Activated T-cell treated with anti-CD3 and anti-CD28 coated beads for 1 hour (primary cell): ENCODE measurements around the gene HLA-DPB1.
"Not testable (repeated sequence)": the region's sequence is repeated elsewhere in the genome, so short reads cannot be mapped to it uniquely, and the experiment has no call there.

ENCODE experiments used
- DNase-seq: peaks from one replicate; pipeline ENCODE4 v3.0.0-alpha.2; 2020; ENCODE audit warnings: low read depth

The HLA-DPB1 gene

GRCh38 chr6:33075568-33076405 lies at the start of gene HLA-DPB1:
HLA-DPB1 (plus strand) TSS chr6:33075990; CDS start chr6:33076042, 52 bp downstream.
- no peak for DNase-seq

GRCh38 chr6:33028220-33028849 lies 47.5 kb upstream of the HLA-DPB1 start:
- DNase-seq, result no peak

- no peak for DNase-seq
Observed at GRCh38 chr6:33029328-33030184, 46.2 kb upstream of the HLA-DPB1 start.

- no peak for DNase-seq
Observed at GRCh38 chr6:33030245-33030644, 45.5 kb upstream of the HLA-DPB1 start.

GRCh38 chr6:33034554-33034953 lies 41.2 kb upstream of the HLA-DPB1 start:
- DNase-seq, result no peak

- DNase-seq, result no peak
Observed at GRCh38 chr6:33036535-33036934, 39.3 kb upstream of the HLA-DPB1 start.

- DNase-seq, result no peak
Observed at GRCh38 chr6:33040157-33040556, 35.6 kb upstream of the HLA-DPB1 start.

- DNase-seq, result no peak
Observed at GRCh38 chr6:33049323-33050013, 26.3 kb upstream of the HLA-DPB1 start.

- DNase-seq, result no peak
Observed at GRCh38 chr6:33050014-33050810, 25.6 kb upstream of the HLA-DPB1 start.

GRCh38 chr6:33052627-33053026 lies 23.2 kb upstream of the HLA-DPB1 start:
- no peak for DNase-seq

- no peak for DNase-seq
Observed at GRCh38 chr6:33053230-33053629, 22.6 kb upstream of the HLA-DPB1 start.

GRCh38 chr6:33057222-33058150 lies 18.3 kb upstream of the HLA-DPB1 start:
- no peak for DNase-seq

- DNase-seq, result no peak
Observed at GRCh38 chr6:33061987-33062386, 13.8 kb upstream of the HLA-DPB1 start.

- not testable (repeated sequence) for DNase-seq
Observed at GRCh38 chr6:33063435-33063834, 12.4 kb upstream of the HLA-DPB1 start.

GRCh38 chr6:33064723-33065122 lies 11.1 kb upstream of the HLA-DPB1 start:
- DNase-seq, result no peak

GRCh38 chr6:33065312-33065711 lies 10.5 kb upstream of the HLA-DPB1 start:
- DNase-seq, result no peak

- DNase-seq, result no peak
Observed at GRCh38 chr6:33066917-33067521, 8.8 kb upstream of the HLA-DPB1 start.

- DNase-seq, result no peak
Observed at GRCh38 chr6:33069021-33069738, 6.6 kb upstream of the HLA-DPB1 start.

- no peak for DNase-seq
Observed at GRCh38 chr6:33070909-33071308, 4.9 kb upstream of the HLA-DPB1 start.
